Breast epithelium (tissue), 3 donors: ENCODE data around the gene FAM229A.
A peak's percentile ranks its signal among the peaks of the same experiment; 100 is the strongest.

Experiments used
- CTCF ChIP-seq, 3 donors: fragments of 450-650 bp; IDR thresholded peaks; one replicate each; pipeline ENCODE4 v1.5.1; 2016 to 2017; ENCODE audit warnings: antibody characterized with exemption in 3 of 3, mild to moderate bottlenecking in 3 of 3, moderate library complexity in 3 of 3
- POLR2AphosphoS5 ChIP-seq, 3 donors: sonication (generic); formaldehyde crosslinking; IDR thresholded peaks; one replicate each; pipeline ENCODE4 v1.6.1; 2017; ENCODE audit warnings: antibody characterized with exemption in 3 of 3

- TF ChIP-seq CTCF (IDR thresholded peaks at IDR 0.05) (peak in 1 of 3 donors; percentile 17), POLR2AphosphoS5 (IDR thresholded peaks at IDR 0.05) (peak; percentile 95 to 99 (median 96))
These were observed 32.0 kb upstream of the FAM229A start, which contains the start of gene BSDC1 for GRCh38 chr1:32394141-32394889.
